HEK293 (cell line): ENCODE data around the gene ITGA5.

Experiments
- BCL11A ChIP-seq: fragments of 450-650 bp; formaldehyde crosslinking; IDR thresholded peaks from 2 replicates; pipeline ENCODE4 v1.5.1; 2016; ENCODE audit warnings: low read depth, missing biosample characterization, missing genetic modification characterization
- EGR2 ChIP-seq: fragments of 450-650 bp; formaldehyde crosslinking; IDR thresholded peaks from 2 replicates; pipeline ENCODE4 v1.5.1; 2016; ENCODE audit warnings: low read depth, missing biosample characterization, missing genetic modification characterization
- GFI1B ChIP-seq: fragments of 450-650 bp; formaldehyde crosslinking; IDR thresholded peaks from 2 replicates; pipeline ENCODE4 v1.5.1; 2016; ENCODE audit warnings: missing biosample characterization, missing genetic modification characterization
- GLI2 ChIP-seq: fragments of 450-650 bp; formaldehyde crosslinking; IDR thresholded peaks from 2 replicates; pipeline ENCODE4; 2017; ENCODE audit warnings: missing biosample characterization, missing genetic modification characterization, low read depth, borderline replicate concordance
- KLF17 ChIP-seq: fragments of 450-650 bp; formaldehyde crosslinking; IDR thresholded peaks from 2 replicates; pipeline ENCODE4 v1.5.1; 2016; ENCODE audit warnings: missing biosample characterization, missing genetic modification characterization
- REST ChIP-seq: fragments of 450-650 bp; formaldehyde crosslinking; IDR thresholded peaks from 2 replicates; pipeline ENCODE4 v1.5.1; 2016; ENCODE audit warnings: missing biosample characterization, missing genetic modification characterization
- SETDB1 ChIP-seq: IDR thresholded peaks from one replicate; pipeline ENCODE4 v1.6.1; 2017; ENCODE audit warnings: mild to moderate bottlenecking, low read length, moderate library complexity, mixed read lengths; ENCODE audit not compliant: insufficient read length
- ZBTB1 ChIP-seq: fragments of 450-650 bp; formaldehyde crosslinking; IDR thresholded peaks from 2 replicates; pipeline ENCODE4 v1.5.1; 2016; ENCODE audit warnings: missing biosample characterization, missing genetic modification characterization
- ZBTB7A ChIP-seq: fragments of 450-650 bp; formaldehyde crosslinking; IDR thresholded peaks from 2 replicates; pipeline ENCODE4 v1.5.1; 2016; ENCODE audit warnings: low read depth, missing biosample characterization, missing genetic modification characterization
- ZFHX2 ChIP-seq: fragments of 450-650 bp; formaldehyde crosslinking; conservative IDR thresholded peaks from 2 replicates; pipeline ENCODE4 v1.5.1; 2016; ENCODE audit warnings: missing biosample characterization, missing genetic modification characterization
- ZNF138 ChIP-seq: fragments of 450-650 bp; formaldehyde crosslinking; IDR thresholded peaks from 2 replicates; pipeline ENCODE4 v1.5.1; 2016; ENCODE audit warnings: missing biosample characterization, missing genetic modification characterization, borderline replicate concordance
- ZNF16 ChIP-seq: fragments of 450-650 bp; formaldehyde crosslinking; IDR thresholded peaks from 2 replicates; pipeline ENCODE4 v1.5.1; 2016; ENCODE audit warnings: low read depth, missing biosample characterization, missing genetic modification characterization
- ZNF18 ChIP-seq: fragments of 450-650 bp; formaldehyde crosslinking; IDR thresholded peaks from 2 replicates; pipeline ENCODE4 v1.5.1; 2016; ENCODE audit warnings: missing biosample characterization, missing genetic modification characterization
- ZNF292 ChIP-seq: fragments of 450-650 bp; formaldehyde crosslinking; IDR thresholded peaks from 2 replicates; pipeline ENCODE4 v1.5.1; 2016; ENCODE audit warnings: low read depth, missing biosample characterization, missing genetic modification characterization, borderline replicate concordance
- ZNF324 ChIP-seq: fragments of 450-650 bp; formaldehyde crosslinking; IDR thresholded peaks from 2 replicates; pipeline ENCODE4 v1.5.1; 2016; ENCODE audit warnings: missing biosample characterization, missing genetic modification characterization
- ZNF350 ChIP-seq: fragments of 450-650 bp; formaldehyde crosslinking; IDR thresholded peaks from 2 replicates; pipeline ENCODE4 v1.5.0; 2017; ENCODE audit warnings: missing biosample characterization, mild to moderate bottlenecking, missing genetic modification characterization
- ZNF366 ChIP-seq: fragments of 450-650 bp; formaldehyde crosslinking; conservative IDR thresholded peaks from 2 replicates; pipeline ENCODE4 v1.5.1; 2016; ENCODE audit warnings: missing biosample characterization, missing genetic modification characterization
- ZNF473 ChIP-seq: fragments of 450-650 bp; formaldehyde crosslinking; IDR thresholded peaks from 2 replicates; pipeline ENCODE4 v1.5.1; 2017; ENCODE audit warnings: missing biosample characterization, missing genetic modification characterization
- ZNF501 ChIP-seq: fragments of 450-650 bp; formaldehyde crosslinking; IDR thresholded peaks from 2 replicates; pipeline ENCODE4 v1.5.1; 2016; ENCODE audit warnings: missing biosample characterization, missing genetic modification characterization
- ZNF529 ChIP-seq: fragments of 450-650 bp; formaldehyde crosslinking; IDR thresholded peaks from 2 replicates; pipeline ENCODE4 v1.5.1; 2017; ENCODE audit warnings: missing genetic modification characterization, missing biosample characterization; ENCODE audit not compliant: insufficient replicate concordance
- ZNF600 ChIP-seq: fragments of 450-650 bp; formaldehyde crosslinking; IDR thresholded peaks from 2 replicates; pipeline ENCODE4 v1.5.1; 2016; ENCODE audit warnings: missing biosample characterization, missing genetic modification characterization
- ZNF624 ChIP-seq: fragments of 450-650 bp; formaldehyde crosslinking; IDR thresholded peaks from 2 replicates; pipeline ENCODE4 v1.5.1; 2017; ENCODE audit warnings: missing biosample characterization, missing genetic modification characterization
- ZNF664 ChIP-seq: fragments of 450-650 bp; formaldehyde crosslinking; IDR thresholded peaks from 2 replicates; pipeline ENCODE4 v1.5.1; 2016; ENCODE audit warnings: missing biosample characterization, missing genetic modification characterization
- TF ChIP-seq, protein P1 (sequence below): fragments of 450-650 bp; formaldehyde crosslinking; IDR thresholded peaks from 2 replicates; pipeline ENCODE4 v1.5.1; 2016; ENCODE audit warnings: missing biosample characterization, missing genetic modification characterization
- TF ChIP-seq, protein P2 (sequence below): fragments of 450-650 bp; formaldehyde crosslinking; IDR thresholded peaks from 2 replicates; pipeline ENCODE4 v1.5.1; 2016; ENCODE audit warnings: missing biosample characterization, missing genetic modification characterization, borderline replicate concordance

Gene ITGA5

DNA sequence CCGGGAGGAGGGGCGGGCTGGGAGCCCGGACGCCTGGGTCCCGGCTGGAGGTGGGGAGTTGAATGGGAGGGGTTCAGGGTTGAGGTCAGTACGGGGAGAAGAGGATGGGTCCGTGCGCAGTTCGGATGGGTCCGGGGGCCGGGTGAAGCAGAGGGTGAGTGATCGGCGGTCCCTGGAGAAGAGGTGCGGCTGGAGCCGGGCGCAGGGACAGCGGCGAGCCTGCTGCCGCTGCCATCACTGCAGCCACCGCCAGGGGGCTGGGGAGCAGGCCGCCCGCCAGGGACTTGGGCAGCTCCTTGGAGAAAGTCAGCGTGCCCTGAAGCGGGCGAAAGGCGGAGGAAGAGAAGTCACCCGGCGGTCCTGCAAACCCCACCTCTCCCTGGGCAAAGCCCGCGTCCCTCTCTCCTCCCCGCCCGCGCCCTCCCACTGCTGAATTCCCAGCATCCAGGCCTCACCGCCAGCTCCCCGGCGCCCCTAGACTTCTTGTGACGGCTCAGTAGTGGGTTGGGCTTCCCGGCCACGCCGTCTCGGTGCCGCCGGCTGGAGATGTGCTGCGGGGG lies 48.8 kb downstream of the ITGA5 start (continued):
- no peak for TF ChIP-seq SETDB1
- TF ChIP-seq BCL11A (tag by site-specific recombination), result peak; percentile 43; the same call in 1 of the 2 replicates
- TF ChIP-seq ZNF664, result no peak
- no peak for TF ChIP-seq ZNF473 (tag by site-specific recombination)
- peak; percentile 77 for TF ChIP-seq EGR2 (tag by site-specific recombination)
- TF ChIP-seq, protein P1, sequence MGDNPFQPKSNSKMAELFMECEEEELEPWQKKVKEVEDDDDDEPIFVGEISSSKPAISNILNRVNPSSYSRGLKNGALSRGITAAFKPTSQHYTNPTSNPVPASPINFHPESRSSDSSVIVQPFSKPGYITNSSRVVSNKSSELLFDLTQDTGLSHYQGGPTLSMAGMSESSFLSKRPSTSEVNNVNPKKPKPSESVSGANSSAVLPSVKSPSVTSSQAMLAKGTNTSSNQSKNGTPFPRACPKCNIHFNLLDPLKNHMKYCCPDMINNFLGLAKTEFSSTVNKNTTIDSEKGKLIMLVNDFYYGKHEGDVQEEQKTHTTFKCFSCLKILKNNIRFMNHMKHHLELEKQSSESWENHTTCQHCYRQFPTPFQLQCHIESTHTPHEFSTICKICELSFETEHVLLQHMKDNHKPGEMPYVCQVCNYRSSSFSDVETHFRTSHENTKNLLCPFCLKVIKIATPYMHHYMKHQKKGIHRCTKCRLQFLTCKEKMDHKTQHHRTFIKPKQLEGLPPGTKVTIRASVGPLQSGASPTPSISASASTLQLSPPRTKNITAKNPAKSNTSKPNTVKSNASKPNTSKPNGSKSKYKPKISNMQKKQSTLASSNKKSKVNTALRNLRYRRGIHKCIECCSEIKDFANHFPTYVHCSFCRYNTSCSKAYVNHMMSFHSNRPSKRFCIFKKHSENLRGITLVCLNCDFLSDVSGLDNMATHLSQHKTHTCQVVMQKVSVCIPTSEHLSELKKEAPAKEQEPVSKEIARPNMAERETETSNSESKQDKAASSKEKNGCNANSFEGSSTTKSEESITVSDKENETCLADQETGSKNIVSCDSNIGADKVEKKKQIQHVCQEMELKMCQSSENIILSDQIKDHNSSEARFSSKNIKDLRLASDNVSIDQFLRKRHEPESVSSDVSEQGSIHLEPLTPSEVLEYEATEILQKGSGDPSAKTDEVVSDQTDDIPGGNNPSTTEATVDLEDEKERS (tag by site-specific recombination), result no peak
- no peak for TF ChIP-seq ZNF18
- TF ChIP-seq GLI2 (tag by site-specific recombination), result no peak
- no peak for TF ChIP-seq ZNF324
- TF ChIP-seq, protein P2, sequence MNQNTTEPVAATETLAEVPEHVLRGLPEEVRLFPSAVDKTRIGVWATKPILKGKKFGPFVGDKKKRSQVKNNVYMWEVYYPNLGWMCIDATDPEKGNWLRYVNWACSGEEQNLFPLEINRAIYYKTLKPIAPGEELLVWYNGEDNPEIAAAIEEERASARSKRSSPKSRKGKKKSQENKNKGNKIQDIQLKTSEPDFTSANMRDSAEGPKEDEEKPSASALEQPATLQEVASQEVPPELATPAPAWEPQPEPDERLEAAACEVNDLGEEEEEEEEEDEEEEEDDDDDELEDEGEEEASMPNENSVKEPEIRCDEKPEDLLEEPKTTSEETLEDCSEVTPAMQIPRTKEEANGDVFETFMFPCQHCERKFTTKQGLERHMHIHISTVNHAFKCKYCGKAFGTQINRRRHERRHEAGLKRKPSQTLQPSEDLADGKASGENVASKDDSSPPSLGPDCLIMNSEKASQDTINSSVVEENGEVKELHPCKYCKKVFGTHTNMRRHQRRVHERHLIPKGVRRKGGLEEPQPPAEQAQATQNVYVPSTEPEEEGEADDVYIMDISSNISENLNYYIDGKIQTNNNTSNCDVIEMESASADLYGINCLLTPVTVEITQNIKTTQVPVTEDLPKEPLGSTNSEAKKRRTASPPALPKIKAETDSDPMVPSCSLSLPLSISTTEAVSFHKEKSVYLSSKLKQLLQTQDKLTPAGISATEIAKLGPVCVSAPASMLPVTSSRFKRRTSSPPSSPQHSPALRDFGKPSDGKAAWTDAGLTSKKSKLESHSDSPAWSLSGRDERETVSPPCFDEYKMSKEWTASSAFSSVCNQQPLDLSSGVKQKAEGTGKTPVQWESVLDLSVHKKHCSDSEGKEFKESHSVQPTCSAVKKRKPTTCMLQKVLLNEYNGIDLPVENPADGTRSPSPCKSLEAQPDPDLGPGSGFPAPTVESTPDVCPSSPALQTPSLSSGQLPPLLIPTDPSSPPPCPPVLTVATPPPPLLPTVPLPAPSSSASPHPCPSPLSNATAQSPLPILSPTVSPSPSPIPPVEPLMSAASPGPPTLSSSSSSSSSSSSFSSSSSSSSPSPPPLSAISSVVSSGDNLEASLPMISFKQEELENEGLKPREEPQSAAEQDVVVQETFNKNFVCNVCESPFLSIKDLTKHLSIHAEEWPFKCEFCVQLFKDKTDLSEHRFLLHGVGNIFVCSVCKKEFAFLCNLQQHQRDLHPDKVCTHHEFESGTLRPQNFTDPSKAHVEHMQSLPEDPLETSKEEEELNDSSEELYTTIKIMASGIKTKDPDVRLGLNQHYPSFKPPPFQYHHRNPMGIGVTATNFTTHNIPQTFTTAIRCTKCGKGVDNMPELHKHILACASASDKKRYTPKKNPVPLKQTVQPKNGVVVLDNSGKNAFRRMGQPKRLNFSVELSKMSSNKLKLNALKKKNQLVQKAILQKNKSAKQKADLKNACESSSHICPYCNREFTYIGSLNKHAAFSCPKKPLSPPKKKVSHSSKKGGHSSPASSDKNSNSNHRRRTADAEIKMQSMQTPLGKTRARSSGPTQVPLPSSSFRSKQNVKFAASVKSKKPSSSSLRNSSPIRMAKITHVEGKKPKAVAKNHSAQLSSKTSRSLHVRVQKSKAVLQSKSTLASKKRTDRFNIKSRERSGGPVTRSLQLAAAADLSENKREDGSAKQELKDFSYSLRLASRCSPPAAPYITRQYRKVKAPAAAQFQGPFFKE (tag by site-specific recombination), result no peak
- no peak for TF ChIP-seq ZNF138 (tag by site-specific recombination)
- peak; percentile 82 for TF ChIP-seq ZFHX2 (tag by site-specific recombination)
- TF ChIP-seq KLF17 (tag by site-specific recombination), result peak; percentile 71; the same call in 1 of the 2 replicates
- TF ChIP-seq ZNF600, result peak; percentile 47; the same call in 1 of the 2 replicates
- TF ChIP-seq ZNF350 (tag by site-specific recombination), result no peak
- no peak for TF ChIP-seq ZNF624 (tag by site-specific recombination)
- no peak for TF ChIP-seq ZBTB7A (tag by site-specific recombination)
- peak; percentile 50 for TF ChIP-seq REST (tag by site-specific recombination)
- no peak for TF ChIP-seq ZBTB1 (tag by site-specific recombination)
- TF ChIP-seq ZNF366, result no peak; the same call in 1 of the 2 replicates
- no peak for TF ChIP-seq ZNF16 (tag by site-specific recombination)
- TF ChIP-seq ZNF292 (tag by site-specific recombination), result no peak
- TF ChIP-seq ZNF529, result no peak
- no peak for TF ChIP-seq GFI1B
- TF ChIP-seq ZNF501 (tag by site-specific recombination), result peak; percentile 30; the same call in 1 of the 2 replicates
